ENCODE measurements around the gene GALNS. TPM values are rescaled to one million over a fixed set of nuclear protein-coding genes. Genes with fewer than 3 reads are reported as not detected.

GALNS gene
- total and polyA plus RNA-seq, 2 of the 8 experiments (the other 6 are each of a cell fraction or from before 2014, with no cell fraction given) = 8.9 to 17.8 TPM

- H3K14ac ChIP-seq (ENCODE audit: insufficient read length) = no peak overlapping the region
- no peak overlapping the region for H4K5ac ChIP-seq (ENCODE audit: insufficient read length, low read depth, low read length)
- CTCF ChIA-PET (ENCODE audit: partially characterized antibody) = interaction anchor here (0.6 to 3.0 kb wide), 6 partner anchors 11 to 521 kb away, joined by 3 to 16 read pairs (median 3); partner anchors contain the start of gene APRT
- 92% methylated on average over 24 of the region's 24 CpGs; no CpG with 5 or more reads in 1 of the 2 experiments for WGBS, 2 experiments (ENCODE audit: extremely low coverage in 1 of 2, insufficient coverage in 1 of 2, insufficient read length in 1 of 2, insufficient replicate concordance in 2 of 2, low coverage in 1 of 2, low lambda C conversion rate in 2 of 2, missing lambda C conversion rate in 1 of 2)
- H4K8ac ChIP-seq (ENCODE audit: extremely low read depth, insufficient read depth, low read length) = no peak overlapping the region
- no peak overlapping the region for H3K4ac ChIP-seq (replicated peaks; ENCODE audit: insufficient read length, low read depth, low read length)
- H2BK120ac ChIP-seq (replicated peaks; ENCODE audit: low read depth, low read length) = no peak overlapping the region
- POLR2A ChIA-PET (ENCODE audit: partially characterized antibody) = interaction anchor here (0.6 to 9.0 kb wide), 2 partner anchors 13 to 34 kb away, joined by 3 to 77 read pairs; partner anchors contain the start of genes APRT, GALNS and TRAPPC2L
- TF ChIP-seq NANOG (IDR thresholded peaks at IDR 0.05; ENCODE audit: insufficient read depth, low read depth, low read length, poor library complexity, severe bottlenecking) (no peak), FOSL1 (IDR thresholded peaks at IDR 0.05; ENCODE audit: insufficient read depth, low read depth, low read length) (no peak), SRF (IDR thresholded peaks at IDR 0.05; ENCODE audit: low read depth, low read length) (no peak), SIX5 (IDR thresholded peaks at IDR 0.05; ENCODE audit: low read depth, low read length) (no peak), SAP30 (IDR thresholded peaks at IDR 0.05; ENCODE audit: insufficient read depth, insufficient replicate concordance, low read length) (no peak)
- no peak overlapping the region for H2AFZ ChIP-seq (ENCODE audit: low read length)
- no peak overlapping the region for H2BK15ac ChIP-seq (ENCODE audit: low read length)
- no peaks in the 10 kb centered on the region for H3K9me3 ChIP-seq (ENCODE audit: insufficient read depth in 2 of 2, low read depth in 1 of 2, low read length in 1 of 2)
- H3K23me2 ChIP-seq (ENCODE audit: low read depth, low read length) = no peaks in the 10 kb centered on the region
- H3K27ac ChIP-seq (ENCODE audit: low read depth, low read length) = no peak overlapping the region
- no peak for FAIRE-seq
- no peaks in the 10 kb centered on the region for H3K36me3 ChIP-seq (ENCODE audit: control insufficient read depth in 2 of 4, insufficient read depth in 4 of 4, low read length in 3 of 4)
- H4K91ac ChIP-seq (replicated peaks; ENCODE audit: insufficient read length, low read length) = no peak overlapping the region
- no peak overlapping the region for H3K56ac ChIP-seq (replicated peaks; ENCODE audit: insufficient read length, low read depth, low read length)
- peaks cover 0 to 4% of the 10 kb centered on the region in 2 experiments for H4K20me1 ChIP-seq (replicated peaks in 1 of 2; ENCODE audit: control insufficient read depth in 1 of 2, insufficient read depth in 2 of 2, low read length in 2 of 2)
- H3K79me2 ChIP-seq (ENCODE audit: control insufficient read depth in 1 of 2, insufficient read depth in 2 of 2, low read length in 2 of 2) = no peaks in the 10 kb centered on the region
- H2AK5ac ChIP-seq (ENCODE audit: low read depth, low read length) = no peak overlapping the region
- no peak overlapping the region for H3K18ac ChIP-seq (ENCODE audit: extremely low read depth, low read length)
- H3K9ac ChIP-seq (replicated peaks in 1 of 4; ENCODE audit: extremely low read depth in 1 of 4, low read depth in 3 of 4, low read length in 3 of 4) = no peak overlapping the region
- no peak overlapping the region for H3K4me2 ChIP-seq (ENCODE audit: insufficient read depth in 1 of 2, low read depth in 2 of 2, low read length in 2 of 2)
- DNase-seq (ENCODE audit: low read depth in 1 of 2, low spot score in 2 of 2) = no peak
- no peak overlapping the region for H3K23ac ChIP-seq (ENCODE audit: insufficient read length)
- no peaks in the 10 kb centered on the region for H3K27me3 ChIP-seq (replicated peaks in 1 of 4; ENCODE audit: control insufficient read depth in 3 of 4, extremely low read depth in 1 of 4, insufficient read depth in 3 of 4, low read length in 3 of 4)
- no peak overlapping the region for H2BK5ac ChIP-seq (ENCODE audit: low read depth, low read length)
- H3K4me3 ChIP-seq (ENCODE audit: extremely low read depth in 1 of 4, insufficient read depth in 2 of 4, low read depth in 3 of 4, low read length in 4 of 4) = no peak overlapping the region
- no peak overlapping the region for H2BK12ac ChIP-seq (ENCODE audit: low read depth, low read length)
- H3K4me1 ChIP-seq (replicated peaks in 1 of 4; ENCODE audit: control insufficient read depth in 3 of 4, insufficient read depth in 4 of 4, low read length in 3 of 4) = no peaks in the 10 kb centered on the region
- H2BK20ac ChIP-seq (ENCODE audit: low read length) = no peak overlapping the region
- no peaks in the 10 kb centered on the region for H3K79me1 ChIP-seq (ENCODE audit: low read depth, low read length)
Measured at GRCh38 chr16:88822281-88823040, 34.3 kb downstream of the GALNS start.
